NCI-H345 (cell line): ENCODE data around the gene SH3PXD2A.
A peak's percentile ranks its signal among the peaks of the same experiment; 100 is the strongest.

ENCODE experiments used
- DNase-seq: peaks from one replicate; lab custom pipeline; 2025; lab: John Stamatoyannopoulos, UW

SH3PXD2A gene

DNA sequence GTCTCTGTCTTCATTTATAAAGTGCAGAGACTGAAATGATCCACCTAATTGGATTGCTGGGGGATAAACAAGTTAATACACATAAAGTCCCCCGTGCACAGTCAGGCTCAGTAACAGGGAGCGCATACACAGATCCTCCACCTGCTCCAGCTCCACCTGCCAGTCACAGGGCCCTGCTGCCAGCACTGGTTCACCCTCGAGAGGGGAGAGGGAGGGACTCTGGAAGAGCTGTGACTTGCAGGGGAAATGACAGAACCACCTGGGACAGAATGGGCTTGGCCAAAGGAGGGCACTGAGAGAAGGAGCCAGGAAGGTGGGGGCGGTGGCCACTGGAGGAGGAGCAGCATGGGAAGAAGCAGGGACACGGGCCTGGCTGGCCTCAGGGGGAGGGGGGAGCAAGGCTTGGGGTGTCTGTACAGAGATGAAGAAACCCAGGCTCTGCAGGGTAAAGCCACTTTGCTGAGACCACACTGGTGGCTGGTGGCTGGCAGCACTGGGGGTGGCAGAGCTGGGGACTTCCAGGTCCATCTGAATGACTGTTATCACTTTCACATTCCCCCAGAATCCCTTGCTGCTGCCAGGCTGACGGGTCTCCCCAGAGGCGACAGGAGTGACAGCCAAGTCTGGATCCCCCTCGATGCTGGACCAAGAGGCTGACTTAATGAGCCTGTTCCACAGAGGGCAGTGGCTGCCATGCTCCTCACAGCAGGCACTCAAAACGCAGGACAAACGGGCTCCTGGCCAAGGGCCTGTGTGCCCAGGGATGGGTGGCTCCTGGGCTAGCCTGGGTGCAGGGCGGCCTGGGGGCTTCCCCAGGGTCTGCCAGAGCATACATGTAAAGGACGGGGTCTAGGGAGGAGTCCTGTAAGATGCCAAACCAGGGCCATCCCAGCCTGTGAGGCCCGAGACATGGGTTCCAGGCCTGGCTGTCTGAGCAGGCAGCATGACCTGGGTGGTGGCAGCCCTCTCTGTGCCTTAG is 151.1 kb downstream of the SH3PXD2A start:
- no peak for DNase-seq

DNA sequence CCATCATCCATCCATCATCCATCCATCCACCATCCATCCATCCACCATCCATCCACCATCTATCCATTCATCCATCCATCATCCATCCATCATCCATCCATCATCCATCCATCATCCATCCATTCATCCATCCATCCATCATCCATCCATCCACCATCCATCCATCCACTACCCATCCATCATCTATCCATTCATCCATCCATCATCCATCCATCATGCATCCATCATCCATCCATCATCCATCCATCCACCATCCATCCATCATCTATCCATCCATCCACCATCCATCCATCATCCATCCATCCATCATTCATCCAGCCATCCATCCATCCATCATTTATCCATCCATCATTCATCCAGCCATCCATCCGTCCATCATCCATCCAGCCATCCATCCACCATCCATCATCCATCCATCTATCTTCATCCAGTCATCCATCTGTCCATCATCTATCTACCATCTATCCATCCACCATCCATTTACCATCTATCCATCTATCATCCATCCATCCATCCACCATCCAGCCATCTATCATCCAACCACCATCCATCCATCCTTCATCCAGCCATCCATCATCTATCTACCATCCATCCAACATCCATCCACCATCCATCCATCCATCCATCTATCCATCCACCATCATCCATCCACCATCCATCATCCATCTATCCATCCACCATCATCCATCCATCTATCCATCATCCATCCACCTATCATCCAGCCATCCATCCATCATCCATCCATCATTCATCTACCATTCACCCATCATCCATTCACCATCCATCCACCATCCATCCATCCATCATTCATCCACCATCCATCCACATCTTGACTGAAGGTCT is 153.8 kb downstream of the SH3PXD2A start:
- DNase-seq = no peak

- no peak for DNase-seq
These were observed 155.0 kb downstream of the SH3PXD2A start for GRCh38 chr10:103700436-103700715.

DNA sequence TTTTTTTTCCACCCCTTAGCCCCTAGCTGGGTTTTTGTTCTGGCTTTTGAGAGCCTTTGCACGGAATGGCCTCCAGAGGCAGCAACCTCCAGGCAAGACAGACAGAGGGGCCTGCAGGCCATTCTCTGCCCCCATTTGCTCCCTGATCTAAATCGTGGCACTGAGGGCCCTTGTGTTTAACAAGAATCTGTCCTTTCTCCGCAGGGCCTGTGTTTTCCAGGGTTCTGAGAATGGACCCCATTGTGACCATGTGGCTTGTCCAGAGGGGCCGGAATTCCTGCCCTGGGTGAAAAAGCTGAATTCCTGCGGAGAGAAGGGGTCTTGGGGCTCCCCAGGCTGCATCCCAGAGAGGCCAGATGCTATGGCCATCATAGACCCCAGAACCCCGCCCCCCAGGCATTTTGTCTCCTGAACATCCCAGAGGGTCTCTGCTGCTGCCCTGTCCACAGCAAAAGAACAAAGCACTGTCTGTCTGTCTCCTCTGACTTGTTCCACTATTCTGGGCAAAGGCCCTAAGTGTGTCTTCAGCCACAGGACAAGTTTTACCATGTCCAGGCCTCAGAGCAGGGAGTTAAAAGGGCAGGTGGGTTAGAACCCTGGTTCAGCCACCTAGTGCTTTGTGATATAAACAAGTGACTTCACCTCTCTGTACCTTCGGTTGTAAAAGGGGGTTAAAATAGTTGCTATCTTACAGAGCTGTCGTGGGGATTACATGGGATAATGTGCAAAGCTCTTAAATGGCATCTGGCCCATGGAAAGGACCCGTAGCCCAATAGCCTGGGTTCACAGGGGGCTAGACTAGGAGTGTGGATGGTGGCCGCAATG is 155.6 kb downstream of the SH3PXD2A start:
- DNase-seq = no peak

GRCh38 chr10:103698266-103698665 is 157.1 kb downstream of the SH3PXD2A start:
- DNase-seq = no peak

- no peak for DNase-seq
These were observed 157.6 kb downstream of the SH3PXD2A start for GRCh38 chr10:103697787-103698186.

DNA sequence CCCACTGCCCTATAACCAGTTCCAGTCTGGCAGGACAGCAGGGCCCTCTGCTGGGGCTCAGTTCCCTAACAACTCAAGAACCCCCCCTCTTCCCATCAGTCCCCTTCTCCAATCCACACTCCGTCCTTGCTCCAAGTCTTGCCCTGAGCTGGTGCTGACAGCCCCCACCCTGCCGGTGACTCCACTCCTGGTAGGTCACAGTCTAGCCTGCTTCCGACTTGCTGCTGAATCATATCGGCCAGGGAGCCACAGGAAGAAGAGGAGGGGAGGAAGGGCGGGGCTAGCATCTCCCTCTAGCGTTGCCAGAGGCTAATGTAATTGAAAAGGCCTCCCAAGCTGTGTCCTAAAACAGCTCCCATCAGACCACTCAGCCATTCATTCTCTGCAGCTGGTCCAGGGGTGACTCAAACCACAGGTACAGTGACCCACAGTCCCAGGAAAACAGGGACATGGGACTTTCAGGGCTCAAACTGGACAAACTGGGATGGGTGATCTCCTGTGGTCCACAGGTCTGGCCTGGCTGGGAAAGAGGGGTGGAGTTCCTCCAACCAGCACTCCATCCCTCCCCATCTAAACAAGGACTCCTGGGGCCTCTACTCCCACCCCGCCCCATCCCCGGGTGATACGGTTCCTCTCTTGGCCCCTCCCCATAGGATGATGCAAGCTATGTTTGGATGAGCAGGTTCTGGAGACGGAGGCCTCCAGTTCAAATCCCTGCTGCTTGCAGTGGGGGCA is 158.8 kb downstream of the SH3PXD2A start:
- no peak for DNase-seq

DNA sequence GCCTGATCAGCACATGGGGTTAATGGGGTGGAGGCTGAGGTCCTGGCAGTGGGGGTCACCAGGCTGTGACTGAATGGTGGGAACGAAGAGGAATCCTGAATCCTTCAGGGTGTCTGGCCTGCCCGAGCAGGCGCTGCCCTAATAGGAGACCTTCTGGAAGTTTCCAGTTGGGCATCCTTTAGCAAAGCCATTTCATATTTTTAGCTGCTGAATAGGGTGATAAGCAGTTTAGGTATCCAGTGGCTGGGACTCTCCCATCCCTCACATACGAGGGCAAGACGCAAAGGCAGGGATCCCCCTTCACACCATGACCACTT is 159.3 kb downstream of the SH3PXD2A start:
- DNase-seq = no peak

GRCh38 chr10:103695584-103696005 is 159.8 kb downstream of the SH3PXD2A start:
- no peak for DNase-seq

DNA sequence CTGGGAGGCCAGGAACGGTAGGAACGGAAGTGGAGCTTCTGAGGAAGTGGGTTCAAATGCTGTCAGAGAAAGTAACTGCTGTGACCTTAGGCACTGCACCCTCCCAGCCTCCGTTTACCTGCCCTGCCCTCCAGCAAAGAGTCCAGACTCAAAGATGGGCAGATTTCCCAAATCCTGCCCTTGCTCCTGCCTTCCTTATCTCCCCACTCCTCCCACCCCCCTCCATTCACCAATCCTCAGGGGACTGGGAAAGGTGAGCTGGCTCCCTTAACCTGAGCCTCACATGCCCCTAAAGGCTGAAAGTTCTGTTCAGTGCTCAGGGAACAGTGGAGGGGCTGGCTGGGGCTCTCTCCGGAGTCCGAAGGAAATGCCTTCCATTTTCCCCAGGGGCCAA is 161.6 kb downstream of the SH3PXD2A start:
- no peak for DNase-seq

DNA sequence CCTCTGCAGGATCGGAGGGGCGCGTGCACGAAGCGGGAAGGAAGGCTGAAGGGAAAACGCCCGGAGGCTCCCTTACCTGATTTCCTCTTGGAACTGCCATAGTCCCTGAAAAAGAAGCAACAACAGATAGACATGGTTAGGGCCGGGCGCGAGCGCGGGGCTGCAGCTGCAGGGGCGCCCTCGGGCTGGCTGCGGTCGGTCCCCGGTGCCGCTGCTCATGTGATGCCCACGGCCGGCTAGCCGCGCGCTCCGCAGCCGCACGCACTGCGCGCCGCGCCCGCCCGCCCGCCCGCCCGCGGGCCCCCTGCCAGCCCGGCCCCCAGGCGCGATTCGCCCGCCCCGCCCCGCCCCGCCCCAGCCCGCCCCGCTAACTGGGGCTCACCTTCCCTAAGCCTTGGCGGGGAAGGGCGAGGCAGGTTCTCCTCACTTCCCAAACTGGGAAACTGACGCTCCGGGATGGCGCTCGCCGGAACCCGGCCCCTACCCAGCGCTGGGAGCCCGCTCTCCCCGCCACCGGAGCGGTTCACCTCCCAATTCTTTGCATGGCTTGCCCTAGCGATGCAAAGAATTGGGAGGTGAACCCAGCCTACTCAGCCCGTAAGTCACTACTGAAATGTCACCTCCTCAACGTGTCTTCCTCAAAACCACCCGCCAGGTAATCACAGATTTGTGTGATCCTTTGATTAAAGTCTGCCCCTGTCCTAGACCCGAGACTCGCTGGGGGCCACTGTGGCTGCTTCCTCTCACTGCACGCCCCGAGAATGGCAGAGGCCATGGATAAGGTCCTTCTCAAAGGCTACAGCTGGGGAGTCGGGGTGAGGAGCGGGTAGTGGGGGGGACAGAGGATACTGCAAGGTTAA is 162.2 kb downstream of the SH3PXD2A start:
- DNase-seq = peak; percentile 17

DNA sequence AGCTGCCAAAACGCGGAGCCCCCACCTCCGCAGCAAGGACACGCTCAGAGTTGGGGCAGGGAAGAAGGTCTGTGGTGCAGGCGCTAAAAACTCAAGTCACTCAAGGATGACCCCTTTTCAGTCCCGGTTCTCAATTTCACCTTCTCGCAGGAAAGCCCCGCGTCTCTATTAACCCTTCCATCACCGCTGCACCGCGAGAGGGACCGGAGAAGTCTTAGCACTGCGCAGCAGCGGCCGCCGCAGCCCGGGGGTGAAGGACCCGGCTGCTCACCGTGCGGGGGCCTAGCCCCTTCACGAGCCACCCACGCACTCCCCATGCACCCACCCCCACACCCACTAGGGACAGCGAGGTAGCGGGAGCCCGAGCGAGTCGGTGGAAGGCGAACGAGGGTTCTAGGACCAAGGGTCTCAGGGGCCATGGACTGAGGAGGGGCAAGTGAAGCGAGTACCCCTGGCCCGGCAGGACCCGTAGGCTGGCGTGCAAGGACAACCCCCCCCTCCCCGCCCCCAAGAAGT is 162.9 kb downstream of the SH3PXD2A start:
- DNase-seq = no peak

DNA sequence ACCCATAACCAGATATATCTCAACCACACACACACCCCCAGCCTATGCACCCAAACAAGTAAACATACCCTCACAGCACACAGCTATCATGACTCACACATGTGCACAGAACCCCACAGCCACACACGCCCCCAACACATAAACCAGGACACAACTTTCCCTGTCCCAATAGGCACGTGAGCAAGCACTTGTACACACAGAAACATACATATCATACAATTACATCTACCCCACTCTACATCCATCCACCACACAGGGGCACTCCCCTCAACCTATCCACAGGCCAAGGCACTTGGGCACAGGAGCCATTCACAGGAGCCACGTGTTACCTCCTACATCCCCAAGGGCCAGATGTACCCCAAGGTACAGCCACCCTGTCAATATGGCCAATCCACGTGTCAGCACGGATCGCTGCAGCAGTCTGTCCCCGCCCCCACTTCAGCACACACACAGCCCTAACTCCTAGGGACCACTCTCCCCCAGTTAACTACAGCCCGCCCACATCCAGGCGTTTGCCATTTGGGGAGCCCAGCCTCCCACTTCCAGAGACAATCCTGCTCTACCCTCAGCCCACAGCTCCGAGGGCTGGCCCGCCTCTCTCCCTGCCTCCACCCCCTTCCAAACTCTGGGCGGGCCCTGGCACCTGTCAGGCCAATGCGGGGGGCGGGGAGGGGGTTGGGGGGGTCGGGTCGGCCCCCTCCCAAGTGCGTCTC is 163.5 kb downstream of the SH3PXD2A start:
- no peak for DNase-seq

- no peak for DNase-seq
These were observed 164.1 kb downstream of the SH3PXD2A start for GRCh38 chr10:103691267-103691666.

GRCh38 chr10:103690281-103690680 is 165.1 kb downstream of the SH3PXD2A start:
- no peak for DNase-seq

GRCh38 chr10:103688491-103688890 is 166.9 kb downstream of the SH3PXD2A start:
- no peak for DNase-seq

- no peak for DNase-seq
These were observed 167.7 kb downstream of the SH3PXD2A start for GRCh38 chr10:103687718-103688117.

DNA sequence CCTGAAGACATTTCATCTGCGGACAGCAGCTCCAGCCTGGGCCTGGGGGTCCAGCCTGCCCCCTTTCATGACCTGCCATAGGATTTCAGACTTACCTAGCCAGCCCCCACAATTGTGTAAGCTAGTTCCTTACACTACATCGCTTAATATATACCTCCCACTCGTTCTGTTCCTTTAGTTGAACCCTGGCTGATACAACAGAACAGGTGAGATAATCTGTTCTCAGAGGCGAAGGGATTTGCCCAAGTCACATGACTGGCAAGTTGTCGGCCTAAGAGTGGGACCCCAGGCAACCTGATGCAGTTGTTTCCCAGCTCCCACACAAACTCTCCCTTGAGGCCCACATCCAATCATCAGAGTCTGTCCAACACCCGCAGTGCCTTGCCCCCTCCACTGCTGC is 168.2 kb downstream of the SH3PXD2A start:
- no peak for DNase-seq

GRCh38 chr10:103685880-103686669 is 169.3 kb downstream of the SH3PXD2A start:
- DNase-seq = peak; percentile 68
